GM12865 (cell line): ENCODE data around the gene ADGRL4.

Experiments used
- DNase-seq: peaks from one replicate; pipeline ENCODE4 v3.0.0; 2010; ENCODE audit warnings: low read depth
- H3K4me3 ChIP-seq: 2 replicates; pipeline ENCODE4 v1.5.1; 2011; ENCODE audit warnings: mild to moderate bottlenecking, low read depth, low read length, control low read depth
- TF ChIP-seq, protein P1 (sequence below): IDR thresholded peaks from 2 replicates; pipeline ENCODE4 v1.5.1; 2011; ENCODE audit warnings: low read length, control low read depth, low read depth, inconsistent platforms; ENCODE audit not compliant: insufficient read depth; ENCODE audit errors: missing control alignments

ADGRL4 gene

DNA sequence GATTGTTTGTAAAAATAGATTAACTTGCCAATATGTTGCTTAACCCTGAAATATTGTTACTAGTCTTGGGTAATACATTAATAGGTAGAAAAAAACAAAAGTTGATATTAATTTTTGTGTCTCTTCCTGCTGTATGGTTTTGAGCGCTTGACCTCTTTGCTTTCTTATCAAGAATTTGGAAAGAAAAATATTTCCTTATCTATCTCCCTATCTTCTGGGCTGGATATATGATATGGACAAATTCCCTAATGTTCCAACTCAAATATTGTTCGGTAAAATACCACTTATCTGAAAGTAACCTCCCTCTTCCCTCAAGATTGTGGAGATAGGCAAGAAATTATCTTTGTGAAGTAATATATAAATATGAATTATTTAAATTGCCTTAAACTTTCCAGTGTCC is 57.3 kb downstream of the ADGRL4 start:
- TF ChIP-seq, protein P1, sequence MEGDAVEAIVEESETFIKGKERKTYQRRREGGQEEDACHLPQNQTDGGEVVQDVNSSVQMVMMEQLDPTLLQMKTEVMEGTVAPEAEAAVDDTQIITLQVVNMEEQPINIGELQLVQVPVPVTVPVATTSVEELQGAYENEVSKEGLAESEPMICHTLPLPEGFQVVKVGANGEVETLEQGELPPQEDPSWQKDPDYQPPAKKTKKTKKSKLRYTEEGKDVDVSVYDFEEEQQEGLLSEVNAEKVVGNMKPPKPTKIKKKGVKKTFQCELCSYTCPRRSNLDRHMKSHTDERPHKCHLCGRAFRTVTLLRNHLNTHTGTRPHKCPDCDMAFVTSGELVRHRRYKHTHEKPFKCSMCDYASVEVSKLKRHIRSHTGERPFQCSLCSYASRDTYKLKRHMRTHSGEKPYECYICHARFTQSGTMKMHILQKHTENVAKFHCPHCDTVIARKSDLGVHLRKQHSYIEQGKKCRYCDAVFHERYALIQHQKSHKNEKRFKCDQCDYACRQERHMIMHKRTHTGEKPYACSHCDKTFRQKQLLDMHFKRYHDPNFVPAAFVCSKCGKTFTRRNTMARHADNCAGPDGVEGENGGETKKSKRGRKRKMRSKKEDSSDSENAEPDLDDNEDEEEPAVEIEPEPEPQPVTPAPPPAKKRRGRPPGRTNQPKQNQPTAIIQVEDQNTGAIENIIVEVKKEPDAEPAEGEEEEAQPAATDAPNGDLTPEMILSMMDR, result no peak
- no peak overlapping the region for H3K4me3 ChIP-seq
- DNase-seq, result no peak

DNA sequence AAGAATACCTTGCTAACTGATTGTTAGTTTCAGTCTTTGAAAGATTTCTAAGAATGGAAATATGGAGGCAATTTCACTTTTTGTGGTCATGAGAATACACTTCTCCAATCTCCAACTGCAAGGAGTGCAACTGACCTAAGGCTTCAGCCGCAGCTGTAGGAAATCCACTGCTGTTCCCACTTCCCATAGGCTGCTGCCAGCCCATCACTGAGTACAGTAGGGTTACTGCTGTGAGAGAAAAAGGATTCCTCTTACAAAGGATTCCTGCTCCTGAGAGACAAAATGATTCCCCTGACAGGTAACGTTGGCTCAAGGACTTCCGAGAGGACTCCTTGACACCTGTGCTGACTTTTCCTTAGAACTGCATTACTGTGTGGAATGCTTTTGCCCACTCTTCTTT is 87.4 kb downstream of the ADGRL4 start:
- H3K4me3 ChIP-seq, result no peak overlapping the region
- no peak for DNase-seq
- TF ChIP-seq, protein P1, result no peak

DNA sequence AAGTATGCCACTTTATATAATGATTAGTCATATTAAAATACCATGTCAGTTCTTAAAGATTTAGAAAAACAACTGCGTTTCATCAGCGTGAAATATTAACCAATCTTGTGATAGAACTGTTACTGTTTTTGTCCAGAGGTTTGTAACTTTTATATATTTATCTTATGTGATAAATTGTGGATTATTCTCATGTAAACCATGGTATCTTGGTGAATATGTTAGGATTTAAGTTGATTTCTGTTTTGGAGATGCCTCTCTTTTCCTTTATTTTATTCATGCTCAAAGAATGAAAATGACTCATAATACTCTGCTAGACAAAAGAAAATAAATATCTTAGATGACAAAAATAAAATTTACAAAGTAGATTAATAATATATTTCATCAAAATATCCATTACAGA is 88.4 kb downstream of the ADGRL4 start:
- no peak for DNase-seq
- H3K4me3 ChIP-seq, result no peak overlapping the region
- TF ChIP-seq, protein P1, result no peak

DNA sequence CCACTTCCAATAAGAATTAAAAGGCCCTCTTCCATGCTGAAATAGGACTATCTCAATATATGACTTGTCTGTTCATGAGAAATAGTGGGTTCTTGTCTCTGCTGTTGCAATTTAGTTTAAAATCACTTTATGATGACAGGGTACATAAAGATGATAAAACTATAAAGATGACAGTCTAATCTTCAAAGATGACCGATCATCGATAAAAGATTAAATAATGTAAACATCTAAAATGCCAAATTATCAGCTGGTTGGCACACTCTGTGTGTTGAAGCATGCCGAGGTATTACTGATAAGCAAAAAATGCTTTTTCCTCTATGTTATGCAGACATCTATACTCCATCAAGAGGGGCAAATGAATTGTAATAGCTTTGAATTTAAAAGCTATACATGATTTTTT is 89.5 kb downstream of the ADGRL4 start:
- DNase-seq, result no peak
- H3K4me3 ChIP-seq, result no peak overlapping the region
- TF ChIP-seq, protein P1, result no peak

DNA sequence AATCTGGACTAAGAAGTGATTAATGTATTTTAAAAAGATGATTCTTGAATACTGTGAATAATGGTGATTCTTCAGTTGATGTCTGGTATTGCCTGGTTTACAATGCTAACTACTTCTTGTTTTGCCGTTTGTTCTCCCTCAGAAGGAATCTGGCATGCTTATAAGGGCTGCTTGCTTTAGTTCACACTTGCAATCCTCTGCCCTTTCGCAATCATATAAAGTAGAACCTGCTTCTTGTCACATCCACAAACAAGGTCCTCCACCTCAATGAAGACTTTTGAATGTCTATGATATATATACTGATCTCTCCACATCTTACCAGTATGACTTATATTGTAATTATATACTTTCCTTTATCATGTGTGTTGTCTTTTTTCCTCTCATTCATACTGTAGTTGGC is 92.6 kb downstream of the ADGRL4 start:
- H3K4me3 ChIP-seq, result no peak overlapping the region
- DNase-seq, result no peak
- TF ChIP-seq, protein P1, result no peak

DNA sequence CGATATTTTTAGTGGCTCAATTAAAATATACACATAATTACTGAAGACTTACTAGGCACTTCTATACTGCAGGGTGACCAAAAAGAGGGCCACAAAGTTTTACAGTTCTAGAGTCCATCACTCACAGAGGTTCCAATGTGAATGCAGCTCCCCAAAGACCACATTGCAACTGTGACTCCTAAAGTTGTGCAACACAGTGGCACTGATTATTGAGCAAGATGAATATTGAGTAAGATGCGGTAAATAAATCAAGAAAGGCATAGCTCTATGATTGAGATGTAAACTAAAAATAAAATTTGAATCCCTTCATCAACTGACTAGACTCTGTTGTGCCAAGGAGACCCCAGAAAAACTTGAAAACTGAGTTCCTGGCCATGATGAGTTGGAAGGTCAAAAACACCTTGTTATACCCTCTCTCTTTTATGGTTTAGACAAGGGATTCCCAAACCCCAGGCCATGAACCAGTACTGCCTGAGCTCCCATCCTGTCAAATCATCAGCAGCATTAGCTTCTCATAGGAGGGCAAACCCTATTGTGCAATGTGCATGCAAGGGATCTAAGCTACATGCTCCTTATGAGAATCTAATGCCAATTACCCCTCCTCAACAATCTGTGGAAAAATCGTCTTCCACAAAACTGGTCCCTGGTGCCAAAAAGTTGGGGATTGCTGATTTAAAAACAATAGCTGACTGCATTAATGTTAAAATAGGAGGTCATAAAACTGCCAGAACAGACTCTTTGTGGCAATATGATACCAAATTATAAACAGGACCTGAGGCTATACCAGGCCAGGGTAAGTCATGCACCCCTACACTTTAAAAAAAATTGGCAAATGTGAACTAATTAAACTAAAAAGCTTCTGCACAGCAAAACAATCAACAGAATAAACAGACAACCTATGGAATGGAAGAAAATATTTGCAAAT is 94.3 kb downstream of the ADGRL4 start:
- no peak for DNase-seq
- TF ChIP-seq, protein P1, result no peak
- no peak overlapping the region for H3K4me3 ChIP-seq

DNA sequence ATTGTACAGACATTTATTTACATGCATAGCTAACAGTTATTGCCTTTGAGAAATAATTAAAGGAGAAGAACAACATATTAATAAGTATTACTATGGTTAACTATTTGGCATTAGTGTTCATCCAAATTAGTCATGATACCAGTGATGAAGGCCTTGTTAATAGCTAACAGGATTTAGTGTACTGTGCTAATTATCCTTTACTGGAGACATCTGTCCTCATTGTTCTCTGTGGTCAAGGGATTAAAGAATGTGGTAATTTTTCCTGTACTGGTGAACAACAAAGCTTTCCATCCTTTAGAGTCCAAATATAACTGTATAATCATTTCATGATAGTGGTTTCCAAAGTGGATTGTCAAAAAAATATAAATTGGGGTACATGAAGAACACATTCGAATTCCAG is 103.9 kb downstream of the ADGRL4 start:
- H3K4me3 ChIP-seq, result no peak overlapping the region
- TF ChIP-seq, protein P1, result no peak
- DNase-seq, result no peak
